ENCODE measurements around the gene MTMR11.

MTMR11 gene

GRCh38 chr1:149926296-149926695, 10.4 kb downstream of the MTMR11 start:
- no peak overlapping the region for H3K27ac ChIP-seq
- no peak for DNase-seq (ENCODE audit: low spot score)
- ChIA-PET POLR2A (ENCODE audit: low non-redundant PET) (no interaction called here), CTCF (no interaction called here)
- TF ChIP-seq CTCF (conservative IDR thresholded peaks at IDR 0.05; ENCODE audit: low read depth): no peak

- no peak for DNase-seq (ENCODE audit: low spot score)
- 0 out of 2 replicates have a peak overlapping the region, but pooled peaks have one; percentile 21 for H3K27ac ChIP-seq
- POLR2A ChIA-PET (ENCODE audit: low non-redundant PET): no interaction called here
- TF ChIP-seq CTCF (conservative IDR thresholded peaks at IDR 0.05; ENCODE audit: low read depth): no peak
- CTCF ChIA-PET: no interaction called here
These were observed 10.9 kb downstream of the MTMR11 start for GRCh38 chr1:149925751-149926150.

- DNase-seq (ENCODE audit: low spot score): no peak
- POLR2A ChIA-PET (ENCODE audit: low non-redundant PET): no interaction called here
- CTCF ChIA-PET: no interaction called here
- TF ChIP-seq CTCF (conservative IDR thresholded peaks at IDR 0.05; ENCODE audit: low read depth): no peak
- no peak overlapping the region for H3K27ac ChIP-seq
These were observed 11.3 kb downstream of the MTMR11 start for GRCh38 chr1:149925345-149925744.

GRCh38 chr1:149923626-149924025, 13.1 kb downstream of the MTMR11 start:
- 0 out of 2 replicates have a peak overlapping the region, but pooled peaks have one; percentile 7 for H3K27ac ChIP-seq
- TF ChIP-seq CTCF (conservative IDR thresholded peaks at IDR 0.05; ENCODE audit: low read depth): no peak
- ChIA-PET POLR2A (ENCODE audit: low non-redundant PET) (no interaction called here), CTCF (no interaction called here)
- DNase-seq (ENCODE audit: low spot score): no peak

GRCh38 chr1:149917571-149918144, 19.0 kb downstream of the MTMR11 start, which contains the start of gene SV2A:
Gene SV2A (minus strand): TSS chr1:149917844. CDS start chr1:149913840, 4,004 bp downstream.
- no peak for TF ChIP-seq CTCF (conservative IDR thresholded peaks at IDR 0.05; ENCODE audit: low read depth)
- POLR2A ChIA-PET (ENCODE audit: low non-redundant PET): no interaction called here
- DNase-seq (ENCODE audit: low spot score): no peak
- CTCF ChIA-PET: interaction anchor here (0.6 kb wide), 1 partner anchor 130 kb away, joined by 3 read pairs; no protein-coding TSS in a partner anchor
- H3K27ac ChIP-seq: no peak within 1 kb of the TSS

- CTCF ChIA-PET: no interaction called here
- no peak for TF ChIP-seq CTCF (conservative IDR thresholded peaks at IDR 0.05; ENCODE audit: low read depth)
- POLR2A ChIA-PET (ENCODE audit: low non-redundant PET): no interaction called here
- no peak for DNase-seq (ENCODE audit: low spot score)
- H3K27ac ChIP-seq: no peak overlapping the region
These were observed 19.8 kb downstream of the MTMR11 start for GRCh38 chr1:149916898-149917252.

Data from RWPE1 (cell line).